Measurements from ENCODE around the gene ALPP.

ALPP gene

GRCh38 chr2:232412986-232413385 is 34.4 kb downstream of the ALPP start:
- H3K4me3 ChIP-seq (ENCODE audit: low read length) = no peak overlapping the region
- no peak for DNase-seq (ENCODE audit: low read depth)
- TF ChIP-seq CTCF (conservative IDR thresholded peaks at IDR 0.05; ENCODE audit: low read depth, low read length) = no peak

GRCh38 chr2:232415138-232415690 is 36.7 kb downstream of the ALPP start:
- no peak overlapping the region for H3K4me3 ChIP-seq (ENCODE audit: low read length)
- TF ChIP-seq CTCF (conservative IDR thresholded peaks at IDR 0.05; ENCODE audit: low read depth, low read length) = no peak
- no peak for DNase-seq (ENCODE audit: low read depth)

GRCh38 chr2:232415736-232416520 is 37.4 kb downstream of the ALPP start:
- H3K4me3 ChIP-seq (ENCODE audit: low read length) = no peak overlapping the region
- DNase-seq (ENCODE audit: low read depth) = no peak
- TF ChIP-seq CTCF (conservative IDR thresholded peaks at IDR 0.05; ENCODE audit: low read depth, low read length) = no peak

- no peak for DNase-seq (ENCODE audit: low read depth)
- TF ChIP-seq CTCF (conservative IDR thresholded peaks at IDR 0.05; ENCODE audit: low read depth, low read length) = no peak
- no peak overlapping the region for H3K4me3 ChIP-seq (ENCODE audit: low read length)
Measured at GRCh38 chr2:232416521-232417470, 38.2 kb downstream of the ALPP start.

GRCh38 chr2:232417489-232417888 is 38.9 kb downstream of the ALPP start:
- H3K4me3 ChIP-seq (ENCODE audit: low read length) = no peak overlapping the region
- no peak for DNase-seq (ENCODE audit: low read depth)
- TF ChIP-seq CTCF (conservative IDR thresholded peaks at IDR 0.05; ENCODE audit: low read depth, low read length) = no peak

- no peak for DNase-seq (ENCODE audit: low read depth)
- TF ChIP-seq CTCF (conservative IDR thresholded peaks at IDR 0.05; ENCODE audit: low read depth, low read length) = no peak
- no peak overlapping the region for H3K4me3 ChIP-seq (ENCODE audit: low read length)
Measured at GRCh38 chr2:232418056-232418455, 39.5 kb downstream of the ALPP start.

All from retinal pigment epithelial cell (primary cell).